IPS-15b (cell line): Measurements from ENCODE around the gene PDE8A.

Source experiments
- H3K27me3 ChIP-seq: one replicate; pipeline ENCODE4 v1.6.1; 2013; ENCODE audit warnings: low read length; ENCODE audit not compliant: control insufficient read depth, insufficient read depth
- H3K36me3 ChIP-seq: one replicate; pipeline ENCODE4 v1.6.1; 2013; ENCODE audit warnings: low read length; ENCODE audit not compliant: control insufficient read depth, insufficient read depth
- H3K4me1 ChIP-seq: one replicate; pipeline ENCODE4 v1.6.1; 2013; ENCODE audit warnings: mild to moderate bottlenecking, low read length; ENCODE audit not compliant: control insufficient read depth, insufficient read depth
- H3K4me3 ChIP-seq: one replicate; pipeline ENCODE4 v1.5.1; 2013; ENCODE audit warnings: low read depth, low read length
- H3K9ac ChIP-seq: one replicate; pipeline ENCODE4 v1.6.1; 2013; ENCODE audit warnings: low read depth, mild to moderate bottlenecking, low read length
- H3K9me3 ChIP-seq: one replicate; pipeline ENCODE4 v1.6.1; 2013; ENCODE audit warnings: mild to moderate bottlenecking, low read length; ENCODE audit not compliant: control insufficient read depth, insufficient read depth

The PDE8A gene

GRCh38 chr15:85086855-85087254 is 105.2 kb downstream of the PDE8A start:
- Histone ChIP-seq H3K36me3 (no peaks in the 10 kb centered on the region), H3K4me1 (no peaks in the 10 kb centered on the region), H3K27me3 (no peaks in the 10 kb centered on the region), H3K9me3 (no peaks in the 10 kb centered on the region), H3K4me3 (no peak overlapping the region), H3K9ac (no peak overlapping the region)

GRCh38 chr15:85088300-85088699 is 106.6 kb downstream of the PDE8A start:
- no peaks in the 10 kb centered on the region for H3K27me3 ChIP-seq
- no peak overlapping the region for H3K9ac ChIP-seq
- H3K4me1 ChIP-seq, result no peaks in the 10 kb centered on the region
- H3K36me3 ChIP-seq, result no peaks in the 10 kb centered on the region
- no peak overlapping the region for H3K4me3 ChIP-seq
- no peaks in the 10 kb centered on the region for H3K9me3 ChIP-seq

- H3K4me3 ChIP-seq, result no peak overlapping the region
- H3K9ac ChIP-seq, result no peak overlapping the region
- no peaks in the 10 kb centered on the region for H3K9me3 ChIP-seq
- H3K27me3 ChIP-seq, result no peaks in the 10 kb centered on the region
- no peaks in the 10 kb centered on the region for H3K4me1 ChIP-seq
- no peaks in the 10 kb centered on the region for H3K36me3 ChIP-seq
These were observed 108.4 kb downstream of the PDE8A start for GRCh38 chr15:85089929-85090597.

- Histone ChIP-seq H3K36me3 (no peaks in the 10 kb centered on the region), H3K9me3 (no peaks in the 10 kb centered on the region), H3K27me3 (no peaks in the 10 kb centered on the region), H3K9ac (no peak overlapping the region), H3K4me1 (no peaks in the 10 kb centered on the region), H3K4me3 (no peak overlapping the region)
These were observed 110.3 kb downstream of the PDE8A start for GRCh38 chr15:85091990-85092389.

DNA sequence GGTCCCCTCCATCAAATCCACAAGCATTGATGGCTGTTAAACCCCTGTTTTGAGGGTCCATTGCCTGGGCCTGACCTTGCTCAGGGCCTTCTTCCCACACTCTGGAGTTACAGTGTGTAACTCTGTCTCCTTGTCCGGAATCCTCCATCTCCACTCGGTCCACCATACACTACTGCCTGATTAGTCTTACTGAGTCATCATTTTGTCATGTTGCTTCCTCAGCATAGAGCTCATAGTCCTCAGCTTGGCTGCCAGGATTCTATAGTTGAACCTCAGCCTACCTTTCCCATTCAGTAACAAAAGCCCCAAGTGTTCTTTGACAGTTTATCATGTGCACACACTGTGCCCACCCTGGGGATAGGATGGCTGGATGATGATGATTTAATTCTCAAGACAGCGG is 113.0 kb downstream of the PDE8A start:
- Histone ChIP-seq H3K9ac (no peak overlapping the region), H3K4me3 (no peak overlapping the region), H3K36me3 (no peaks in the 10 kb centered on the region), H3K9me3 (no peaks in the 10 kb centered on the region), H3K27me3 (no peaks in the 10 kb centered on the region), H3K4me1 (no peaks in the 10 kb centered on the region)

GRCh38 chr15:85095566-85095965 is 113.9 kb downstream of the PDE8A start:
- Histone ChIP-seq H3K4me1 (no peaks in the 10 kb centered on the region), H3K9me3 (no peaks in the 10 kb centered on the region), H3K36me3 (no peaks in the 10 kb centered on the region), H3K27me3 (no peaks in the 10 kb centered on the region), H3K9ac (no peak overlapping the region), H3K4me3 (no peak overlapping the region)

GRCh38 chr15:85097250-85097649 is 115.6 kb downstream of the PDE8A start:
- no peak overlapping the region for H3K4me3 ChIP-seq
- H3K27me3 ChIP-seq, result no peaks in the 10 kb centered on the region
- no peaks in the 10 kb centered on the region for H3K36me3 ChIP-seq
- no peak overlapping the region for H3K9ac ChIP-seq
- H3K4me1 ChIP-seq, result no peaks in the 10 kb centered on the region
- H3K9me3 ChIP-seq, result no peaks in the 10 kb centered on the region

- Histone ChIP-seq H3K9me3 (no peaks in the 10 kb centered on the region), H3K27me3 (no peaks in the 10 kb centered on the region), H3K4me1 (no peaks in the 10 kb centered on the region), H3K4me3 (no peak overlapping the region), H3K36me3 (no peaks in the 10 kb centered on the region), H3K9ac (no peak overlapping the region)
These were observed 116.1 kb downstream of the PDE8A start for GRCh38 chr15:85097725-85098124.

DNA sequence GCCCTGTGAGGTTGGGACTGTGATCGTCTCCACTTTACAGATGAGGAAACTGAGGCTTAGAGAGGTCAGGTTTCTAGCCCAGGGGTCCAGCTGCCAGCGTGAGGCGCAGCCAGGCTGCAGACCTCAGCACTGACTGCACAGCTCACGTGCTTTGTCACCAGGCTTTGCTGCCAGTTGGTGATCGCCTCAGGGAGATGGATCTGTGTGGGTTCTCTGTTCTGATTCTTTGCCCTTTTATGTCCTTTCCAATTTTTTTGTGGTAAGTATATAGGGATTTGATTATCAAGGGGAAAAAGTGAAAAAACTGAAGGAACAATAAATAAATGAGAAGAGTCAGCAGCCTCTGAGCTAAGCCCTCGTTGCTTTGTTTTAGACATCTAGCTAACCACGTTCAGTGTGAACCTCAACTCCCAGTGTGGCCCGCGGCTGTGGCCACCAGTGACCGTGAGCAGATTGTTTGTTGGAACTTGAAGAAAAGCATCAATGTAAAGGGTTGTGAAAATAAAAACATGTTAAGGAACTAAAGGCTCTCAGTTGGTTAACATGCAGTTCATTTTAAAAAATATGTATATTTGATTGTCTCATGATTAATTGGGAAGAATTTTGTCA is 117.6 kb downstream of the PDE8A start:
- Histone ChIP-seq H3K4me3 (no peak overlapping the region), H3K27me3 (no peaks in the 10 kb centered on the region), H3K36me3 (no peaks in the 10 kb centered on the region), H3K4me1 (no peaks in the 10 kb centered on the region), H3K9ac (no peak overlapping the region), H3K9me3 (no peaks in the 10 kb centered on the region)

DNA sequence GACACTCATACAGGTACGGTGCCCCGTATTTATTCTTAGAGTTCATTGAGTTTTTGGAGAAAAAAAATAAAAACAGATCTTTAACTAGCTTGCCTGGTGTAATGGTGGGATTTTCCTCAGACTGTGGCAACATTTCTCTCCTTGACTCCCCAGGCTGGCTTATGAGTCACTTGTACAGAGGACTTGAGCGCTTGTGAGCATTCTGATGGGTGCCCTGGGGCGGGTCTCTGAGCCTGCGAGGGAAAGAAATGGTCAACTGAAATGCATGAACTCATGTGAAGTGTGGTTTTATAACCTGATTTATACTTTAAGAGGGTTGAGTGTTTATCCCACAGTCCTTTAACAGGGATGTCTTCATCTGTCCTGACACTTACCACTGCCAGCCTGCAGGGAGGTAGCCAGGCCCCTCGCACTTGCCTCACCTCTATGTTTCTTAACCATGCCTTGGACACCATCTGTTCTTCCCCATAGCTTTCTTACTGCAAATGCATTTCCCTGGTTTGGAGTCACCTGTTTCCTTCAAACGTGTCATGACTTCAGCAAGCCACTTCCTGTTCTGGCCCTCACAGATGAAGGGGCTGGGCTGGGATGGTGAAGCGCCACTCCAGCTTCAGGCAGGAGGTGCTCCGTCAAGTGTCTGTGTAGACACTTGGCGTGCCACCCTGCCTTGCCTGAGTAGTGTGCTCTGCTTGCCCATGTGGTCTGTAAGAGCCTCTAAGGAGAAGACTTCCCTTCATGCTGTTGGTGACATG is 118.7 kb downstream of the PDE8A start:
- H3K4me3 ChIP-seq, result no peak overlapping the region
- no peaks in the 10 kb centered on the region for H3K9me3 ChIP-seq
- H3K36me3 ChIP-seq, result no peaks in the 10 kb centered on the region
- H3K4me1 ChIP-seq, result no peaks in the 10 kb centered on the region
- no peak overlapping the region for H3K9ac ChIP-seq
- no peaks in the 10 kb centered on the region for H3K27me3 ChIP-seq

- H3K9me3 ChIP-seq, result no peaks in the 10 kb centered on the region
- no peak overlapping the region for H3K4me3 ChIP-seq
- H3K4me1 ChIP-seq, result no peaks in the 10 kb centered on the region
- no peak overlapping the region for H3K9ac ChIP-seq
- no peaks in the 10 kb centered on the region for H3K36me3 ChIP-seq
- H3K27me3 ChIP-seq, result no peaks in the 10 kb centered on the region
These were observed 122.9 kb downstream of the PDE8A start for GRCh38 chr15:85104584-85104983.

GRCh38 chr15:85108136-85108535 is 126.5 kb downstream of the PDE8A start:
- Histone ChIP-seq H3K9me3 (no peaks in the 10 kb centered on the region), H3K36me3 (no peaks in the 10 kb centered on the region), H3K9ac (no peak overlapping the region), H3K4me1 (no peaks in the 10 kb centered on the region), H3K4me3 (no peak overlapping the region), H3K27me3 (no peaks in the 10 kb centered on the region)
